ENCODE measurements around the gene SPIRE2. TPM values are rescaled to one million over a fixed set of nuclear protein-coding genes. Genes with fewer than 3 reads are reported as not detected.

Gene SPIRE2
- total and polyA plus RNA-seq, 2 of the 13 experiments (the other 11 are each of a cell fraction or from before 2014, with no cell fraction given): 13.3 to 37.5 TPM

DNA sequence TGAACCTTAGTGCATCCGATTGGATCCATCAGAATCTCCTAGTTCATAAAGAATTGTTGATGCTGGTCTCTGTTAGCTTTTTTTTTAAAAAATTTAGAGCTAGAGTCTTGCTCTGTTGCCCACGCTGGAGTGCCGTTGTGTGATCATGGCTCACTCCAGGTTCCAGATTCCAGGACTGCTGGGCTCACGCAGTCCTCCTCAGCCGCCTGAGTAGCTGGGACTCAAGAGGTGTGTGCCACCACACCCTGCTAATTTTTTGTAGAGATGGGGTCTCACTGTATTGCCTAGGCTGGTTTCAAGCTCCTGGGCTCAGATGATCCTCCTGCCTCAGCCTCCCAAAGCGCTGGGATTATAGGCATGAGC is 53.1 kb downstream of the SPIRE2 start:
- Histone ChIP-seq H3K9me3 (ENCODE audit: low read length) (no peaks in the 10 kb centered on the region), H3K9ac (ENCODE audit: insufficient read depth, low read depth, low read length) (no peak overlapping the region), H3K4me2 (ENCODE audit: low read depth, low read length) (no peak overlapping the region), H3K4me1 (ENCODE audit: insufficient read depth, low read length) (no peaks in the 10 kb centered on the region), H2AFZ (ENCODE audit: low read length) (no peak overlapping the region), H3K79me2 (ENCODE audit: insufficient read depth, low read length) (peaks cover 59% of the 10 kb centered on the region), H3K27ac (ENCODE audit: extremely low read length, insufficient read depth, low read length) (no peak overlapping the region), H3K4me3 (replicated peaks in 1 of 3; ENCODE audit: insufficient read depth in 1 of 3, low read depth in 2 of 3, low read length in 3 of 3) (no peak overlapping the region), H3K36me3 (replicated peaks in 1 of 2; ENCODE audit: control insufficient read depth in 1 of 2, insufficient read depth in 2 of 2, low read length in 2 of 2) (peaks cover 37 to 72% of the 10 kb centered on the region in 2 experiments), H4K20me1 (ENCODE audit: insufficient read depth, low read length) (peaks cover 18% of the 10 kb centered on the region), H3K27me3 (ENCODE audit: control insufficient read depth in 1 of 2, insufficient read depth in 2 of 2, low read length in 2 of 2) (no peaks in the 10 kb centered on the region)
- in situ Hi-C loops (cut with HindIII; ENCODE audit: extremely low pct_ligation_motif_present, low pct_unique_long_range_greater_than_20kb): no loop called here
- ChIA-PET CTCF (ENCODE audit: low intra/inter-chr PET ratio, low total read pairs) (no interaction called here), POLR2A (no interaction called here)
- BruUV-seq (replicated peaks): no TSS peak
- WGBS (ENCODE audit: low lambda C conversion rate): 98% methylated on average over 6 of the region's 6 CpGs
- no peak for ATAC-seq
- FAIRE-seq: no peak
- DNase-seq (ENCODE audit: low spot score): no peak
- intact Hi-C loops (cut with micrococcal nuclease; ENCODE audit: unreplicated experiment): no loop called here
- TF ChIP-seq ZNF770 (CRISPR knock-in tag; IDR thresholded peaks at IDR 0.05) (no peak), HDAC1 (CRISPR knock-in tag; IDR thresholded peaks at IDR 0.05) (no peak), ZNF850 (CRISPR knock-in tag; conservative IDR thresholded peaks at IDR 0.05) (no peak), AKAP8 (CRISPR knock-in tag; IDR thresholded peaks at IDR 0.05) (no peak), ZNF614 (CRISPR knock-in tag; IDR thresholded peaks at IDR 0.05; ENCODE audit: borderline replicate concordance) (no peak), NBN (conservative IDR thresholded peaks at IDR 0.05) (no peak), NFKB2 (CRISPR knock-in tag; IDR thresholded peaks at IDR 0.05; ENCODE audit: borderline replicate concordance) (no peak), TBX3 (IDR thresholded peaks at IDR 0.05; ENCODE audit: borderline replicate concordance) (no peak), ZNF354B (CRISPR knock-in tag; IDR thresholded peaks at IDR 0.05) (no peak), ZNF276 (CRISPR knock-in tag; IDR thresholded peaks at IDR 0.05; ENCODE audit: low read depth) (no peak)
- TF ChIP-seq, protein P1, sequence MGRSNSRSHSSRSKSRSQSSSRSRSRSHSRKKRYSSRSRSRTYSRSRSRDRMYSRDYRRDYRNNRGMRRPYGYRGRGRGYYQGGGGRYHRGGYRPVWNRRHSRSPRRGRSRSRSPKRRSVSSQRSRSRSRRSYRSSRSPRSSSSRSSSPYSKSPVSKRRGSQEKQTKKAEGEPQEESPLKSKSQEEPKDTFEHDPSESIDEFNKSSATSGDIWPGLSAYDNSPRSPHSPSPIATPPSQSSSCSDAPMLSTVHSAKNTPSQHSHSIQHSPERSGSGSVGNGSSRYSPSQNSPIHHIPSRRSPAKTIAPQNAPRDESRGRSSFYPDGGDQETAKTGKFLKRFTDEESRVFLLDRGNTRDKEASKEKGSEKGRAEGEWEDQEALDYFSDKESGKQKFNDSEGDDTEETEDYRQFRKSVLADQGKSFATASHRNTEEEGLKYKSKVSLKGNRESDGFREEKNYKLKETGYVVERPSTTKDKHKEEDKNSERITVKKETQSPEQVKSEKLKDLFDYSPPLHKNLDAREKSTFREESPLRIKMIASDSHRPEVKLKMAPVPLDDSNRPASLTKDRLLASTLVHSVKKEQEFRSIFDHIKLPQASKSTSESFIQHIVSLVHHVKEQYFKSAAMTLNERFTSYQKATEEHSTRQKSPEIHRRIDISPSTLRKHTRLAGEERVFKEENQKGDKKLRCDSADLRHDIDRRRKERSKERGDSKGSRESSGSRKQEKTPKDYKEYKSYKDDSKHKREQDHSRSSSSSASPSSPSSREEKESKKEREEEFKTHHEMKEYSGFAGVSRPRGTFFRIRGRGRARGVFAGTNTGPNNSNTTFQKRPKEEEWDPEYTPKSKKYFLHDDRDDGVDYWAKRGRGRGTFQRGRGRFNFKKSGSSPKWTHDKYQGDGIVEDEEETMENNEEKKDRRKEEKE (IDR thresholded peaks at IDR 0.05): no peak
- TF ChIP-seq, protein P2, sequence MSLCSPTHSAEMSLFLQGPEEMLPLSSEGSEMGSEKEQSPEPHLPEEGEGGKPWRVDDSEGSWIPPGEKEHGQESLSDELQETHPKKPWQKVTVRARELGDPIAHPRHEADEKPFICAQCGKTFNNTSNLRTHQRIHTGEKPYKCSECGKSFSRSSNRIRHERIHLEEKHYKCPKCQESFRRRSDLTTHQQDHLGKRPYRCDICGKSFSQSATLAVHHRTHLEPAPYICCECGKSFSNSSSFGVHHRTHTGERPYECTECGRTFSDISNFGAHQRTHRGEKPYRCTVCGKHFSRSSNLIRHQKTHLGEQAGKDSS (CRISPR knock-in tag; IDR thresholded peaks at IDR 0.05; ENCODE audit: borderline replicate concordance, low read depth): no peak
- TF ChIP-seq, protein P3, sequence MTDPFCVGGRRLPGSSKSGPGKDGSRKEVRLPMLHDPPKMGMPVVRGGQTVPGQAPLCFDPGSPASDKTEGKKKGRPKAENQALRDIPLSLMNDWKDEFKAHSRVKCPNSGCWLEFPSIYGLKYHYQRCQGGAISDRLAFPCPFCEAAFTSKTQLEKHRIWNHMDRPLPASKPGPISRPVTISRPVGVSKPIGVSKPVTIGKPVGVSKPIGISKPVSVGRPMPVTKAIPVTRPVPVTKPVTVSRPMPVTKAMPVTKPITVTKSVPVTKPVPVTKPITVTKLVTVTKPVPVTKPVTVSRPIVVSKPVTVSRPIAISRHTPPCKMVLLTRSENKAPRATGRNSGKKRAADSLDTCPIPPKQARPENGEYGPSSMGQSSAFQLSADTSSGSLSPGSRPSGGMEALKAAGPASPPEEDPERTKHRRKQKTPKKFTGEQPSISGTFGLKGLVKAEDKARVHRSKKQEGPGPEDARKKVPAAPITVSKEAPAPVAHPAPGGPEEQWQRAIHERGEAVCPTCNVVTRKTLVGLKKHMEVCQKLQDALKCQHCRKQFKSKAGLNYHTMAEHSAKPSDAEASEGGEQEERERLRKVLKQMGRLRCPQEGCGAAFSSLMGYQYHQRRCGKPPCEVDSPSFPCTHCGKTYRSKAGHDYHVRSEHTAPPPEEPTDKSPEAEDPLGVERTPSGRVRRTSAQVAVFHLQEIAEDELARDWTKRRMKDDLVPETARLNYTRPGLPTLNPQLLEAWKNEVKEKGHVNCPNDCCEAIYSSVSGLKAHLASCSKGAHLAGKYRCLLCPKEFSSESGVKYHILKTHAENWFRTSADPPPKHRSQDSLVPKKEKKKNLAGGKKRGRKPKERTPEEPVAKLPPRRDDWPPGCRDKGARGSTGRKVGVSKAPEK (CRISPR knock-in tag; IDR thresholded peaks at IDR 0.05; ENCODE audit: borderline replicate concordance): no peak

All from HepG2 (cell line).